Endothelial cell of umbilical vein (primary cell): ENCODE measurements around the gene TENT4A. TPM values are rescaled to one million over a fixed set of nuclear protein-coding genes. Genes with fewer than 3 reads are reported as not detected.

Source experiments
- BruUV-seq: library from RNA; stranded (reverse); fragments of 400-500 nt; replicated peaks from 2 replicates; lab custom pipeline; 2021; lab: Mats Ljungman, UMichigan
- CTCF ChIA-PET: fragments of 300-600, 350-600 bp; sonication (Branson Sonifier 250); formaldehyde crosslinking; loops from one replicate; lab custom pipeline; 2021; ENCODE audit warnings: antibody characterized with exemption, inconsistent platforms; lab: Charles Lee
- POLR2A ChIA-PET: fragments of 300-600, 350-600 bp; sonication (Branson Sonifier 250); formaldehyde crosslinking; loops from one replicate; lab custom pipeline; 2021; ENCODE audit warnings: antibody characterized with exemption, inconsistent platforms; lab: Charles Lee
- DNase-seq: peaks from one replicate; pipeline ENCODE4 v3.0.0-alpha.2; 2011; ENCODE audit warnings: low read depth, low spot score
- FAIRE-seq: peaks from 2 replicates; lab custom pipeline; 2011; peaks lifted over from hg19 to GRCh38; lab: Jason Lieb, UNC
- H2AFZ ChIP-seq: 2 replicates; pipeline ENCODE4 v1.6.0; 2012; ENCODE audit warnings: low read depth, low read length, control low read depth, inconsistent platforms
- H3K27ac ChIP-seq: 2 replicates; pipeline ENCODE4 v1.5.1; 2011; ENCODE audit warnings: low read depth, mild to moderate bottlenecking, control low read depth, low read length, moderate library complexity; ENCODE audit not compliant: insufficient read depth
- H3K27me3 ChIP-seq, 2 experiments: 2 replicates each; pipeline versions ENCODE4 v1.6.0 to v1.6.1; 2011; ENCODE audit warnings: low read length in 2 of 2, mixed read lengths in 1 of 2; ENCODE audit not compliant: control insufficient read depth in 2 of 2, insufficient read depth in 2 of 2
- H3K36me3 ChIP-seq, 2 experiments: 2 replicates in 1 of 2; 3 replicates in 1 of 2; pipeline ENCODE4 v1.5.1; 2011; ENCODE audit warnings: low read length in 2 of 2, mild to moderate bottlenecking in 1 of 2, moderate library complexity in 1 of 2; ENCODE audit not compliant: control insufficient read depth in 2 of 2, insufficient read depth in 2 of 2; ENCODE audit errors: extremely low read depth in 1 of 2
- H3K4me1 ChIP-seq: 3 replicates; pipeline ENCODE4 v1.5.1; 2011; ENCODE audit warnings: mild to moderate bottlenecking, low read length; ENCODE audit not compliant: control insufficient read depth, insufficient read depth; ENCODE audit errors: extremely low read depth
- H3K4me2 ChIP-seq: 2 replicates; pipeline ENCODE4 v1.6.1; 2011; ENCODE audit warnings: low read length, control low read depth, mixed read lengths; ENCODE audit not compliant: insufficient read depth
- H3K4me3 ChIP-seq, 3 experiments: fragments of 200-600 bp in 1 of 3; sonication (generic), shearing (Covaris generic) in 1 of 3; replicated peaks in 1 of 3; 2 replicates each; pipeline ENCODE4 v1.5.1; 2011 to 2016; ENCODE audit warnings: control low read depth in 3 of 3, low read length in 3 of 3, mild to moderate bottlenecking in 2 of 3, inconsistent platforms in 1 of 3, low read depth in 1 of 3, moderate library complexity in 1 of 3; ENCODE audit not compliant: insufficient read depth in 1 of 3
- H3K79me2 ChIP-seq: 2 replicates; pipeline ENCODE4 v1.6.0; 2012; ENCODE audit warnings: low read length, inconsistent platforms; ENCODE audit not compliant: control insufficient read depth, insufficient read depth
- H3K9ac ChIP-seq: replicated peaks from 2 replicates; pipeline ENCODE3; 2011; ENCODE audit warnings: low read length, control low read depth; ENCODE audit not compliant: insufficient read depth; ENCODE audit errors: extremely low read depth
- H3K9me1 ChIP-seq: replicated peaks from 3 replicates; pipeline ENCODE4 v1.6.0; 2011; ENCODE audit warnings: mild to moderate bottlenecking, low read length; ENCODE audit not compliant: control insufficient read depth, insufficient read depth; ENCODE audit errors: extremely low read depth
- H3K9me3 ChIP-seq: replicated peaks from 2 replicates; pipeline ENCODE4 v1.5.1; 2012; ENCODE audit warnings: low read length, inconsistent platforms; ENCODE audit not compliant: control insufficient read depth, insufficient read depth
- H4K20me1 ChIP-seq: replicated peaks from 2 replicates; pipeline ENCODE3; 2011; ENCODE audit warnings: mild to moderate bottlenecking, low read length; ENCODE audit not compliant: control insufficient read depth, insufficient read depth; ENCODE audit errors: extremely low read depth
- CTCF ChIP-seq, 2 donors: IDR thresholded peaks; 1 replicate in 1 of 2; 2 replicates in 1 of 2; pipeline ENCODE4 v1.5.1; 2011; ENCODE audit warnings: low read length in 2 of 2, mild to moderate bottlenecking in 2 of 2, moderate library complexity in 2 of 2, control low read depth in 1 of 2, inconsistent platforms in 1 of 2, low read depth in 1 of 2; ENCODE audit not compliant: insufficient read depth in 1 of 2; ENCODE audit errors: extremely low read depth in 1 of 2
- EZH2 ChIP-seq: IDR thresholded peaks from 2 replicates; pipeline ENCODE4 v1.6.1; 2012; ENCODE audit warnings: borderline replicate concordance, low read depth, mild to moderate bottlenecking, moderate library complexity, low read length, inconsistent platforms; ENCODE audit not compliant: severe bottlenecking
- FOS ChIP-seq: IDR thresholded peaks from 2 replicates; pipeline ENCODE4 v1.6.1; 2011; ENCODE audit warnings: mild to moderate bottlenecking, low read length, moderate library complexity, borderline replicate concordance; ENCODE audit not compliant: insufficient read depth
- GATA2 ChIP-seq: IDR thresholded peaks from 2 replicates; pipeline ENCODE4 v1.7.0; 2011; ENCODE audit warnings: low read depth, mild to moderate bottlenecking, moderate library complexity, mixed read lengths, low read length; ENCODE audit not compliant: insufficient read length, insufficient read depth
- JUN ChIP-seq: IDR thresholded peaks from 2 replicates; pipeline ENCODE4 v1.6.1; 2011; ENCODE audit warnings: borderline replicate concordance, low read depth; ENCODE audit not compliant: insufficient read length, insufficient read depth
- MAX ChIP-seq: IDR thresholded peaks from 2 replicates; pipeline ENCODE4 v1.6.1; 2011; ENCODE audit not compliant: insufficient read depth, insufficient read length
- MYC ChIP-seq: IDR thresholded peaks from one replicate; pipeline ENCODE4 v1.6.1; 2011; ENCODE audit warnings: mild to moderate bottlenecking, low read depth, low read length
- POLR2A ChIP-seq: IDR thresholded peaks from 2 replicates; pipeline ENCODE4 v1.6.1; 2012; ENCODE audit warnings: low read depth, mild to moderate bottlenecking, control low read depth, low read length
- POLR2AphosphoS5 ChIP-seq: IDR thresholded peaks from 2 replicates; pipeline ENCODE4 v1.6.1; 2012; ENCODE audit warnings: low read depth, mild to moderate bottlenecking, control low read depth, low read length, moderate library complexity; ENCODE audit not compliant: insufficient read depth
- dilution Hi-C: fragments of 300-500 bp; cut with MboI; formaldehyde crosslinking; loops from one replicate; pipeline ENCODE4 v1.15.0; 2019; ENCODE audit warnings: low sequenced_read_pairs; ENCODE audit not compliant: extremely low pct_ligation_motif_present
- intact Hi-C: fragments of 100-400 bp; cut with micrococcal nuclease; formaldehyde crosslinking; loops from one replicate; pipeline ENCODE4 v1.10.0; 2022
- polyA plus RNA-seq, 4 experiments: library from polyadenylated mRNA; depleted of rRNA in 3 of 4; stranded (reverse) in 3 of 4; unstranded in 1 of 4; fragments of >200 nt; gene quantifications; 2 replicates each; pipeline versions ENCODE4 v1.2.1 to v1.2.3, GENCODE V29; 2011 to 2012; ENCODE audit warnings: missing spikeins in 1 of 4
- total RNA-seq: library from RNA; stranded (reverse); gene quantifications from 2 replicates; pipeline ENCODE4 v1.2.3, GENCODE V29; 2021

Gene TENT4A
- total and polyA plus RNA-seq, 2 donors (not counting 3 experiments of a cell fraction or from before 2014, with no cell fraction given) = 10.2 to 35.4 TPM

GRCh38 chr5:6757414-6757969 is 44.3 kb downstream of the TENT4A start:
- no peak for FAIRE-seq
- dilution Hi-C loops (no loop called here), intact Hi-C loops (no loop called here)
- ChIA-PET CTCF (no interaction called here), POLR2A (no interaction called here)
- Histone ChIP-seq H3K36me3 (peaks cover 21 to 27% of the 10 kb centered on the region in 2 experiments), H3K4me3 (no peak overlapping the region), H3K9ac (no peak overlapping the region), H4K20me1 (no peaks in the 10 kb centered on the region), H3K27me3 (no peaks in the 10 kb centered on the region), H3K4me2 (no peak overlapping the region), H2AFZ (no peak overlapping the region), H3K9me1 (no peaks in the 10 kb centered on the region), H3K9me3 (no peaks in the 10 kb centered on the region), H3K79me2 (no peaks in the 10 kb centered on the region), H3K4me1 (no peaks in the 10 kb centered on the region), H3K27ac (no peak overlapping the region)
- BruUV-seq = no TSS peak
- no peak for TF ChIP-seq CTCF (IDR thresholded peaks at IDR 0.05; ENCODE audit: extremely low read depth in 1 of 2, insufficient read depth in 1 of 2, low read depth in 1 of 2, low read length in 2 of 2)
- no peak for TF ChIP-seq MYC
- TF ChIP-seq JUN = no peak
- no peak for TF ChIP-seq GATA2
- no peak for TF ChIP-seq POLR2A
- TF ChIP-seq FOS = no peak
- TF ChIP-seq POLR2AphosphoS5 = no peak
- TF ChIP-seq MAX = no peak
- TF ChIP-seq EZH2 = no peak
- no peak for DNase-seq
